WTC11 (cell line): ENCODE results near the gene THOP1. TPM values are rescaled to one million over a fixed set of nuclear protein-coding genes. Genes with fewer than 3 reads are reported as not detected.
A peak's percentile ranks its signal among the peaks of the same experiment; 100 is the strongest.

Experiments used
- CREM ChIP-seq: sonication (generic); formaldehyde crosslinking; IDR thresholded peaks from 2 replicates; pipeline ENCODE4 v1.8.1; 2022; ENCODE audit warnings: mild to moderate bottlenecking, missing genetic modification reagents, moderate library complexity
- GRHL2 ChIP-seq: fragments of 250-450 bp; sonication (Bioruptor Pico); IDR thresholded peaks from 2 replicates; pipeline ENCODE4 v1.8.0; 2022; ENCODE audit warnings: mild to moderate bottlenecking, moderate library complexity; ENCODE audit not compliant: insufficient replicate concordance, severe bottlenecking
- JUN ChIP-seq: sonication (generic); formaldehyde crosslinking; IDR thresholded peaks from 2 replicates; pipeline ENCODE4 v1.8.0; 2023; ENCODE audit warnings: mild to moderate bottlenecking, missing genetic modification reagents
- MXD4 ChIP-seq: fragments of 250-450 bp; sonication (Bioruptor Pico); IDR thresholded peaks from 2 replicates; pipeline ENCODE4 v1.8.0; 2021; ENCODE audit warnings: mild to moderate bottlenecking, moderate library complexity, borderline replicate concordance
- TCF7 ChIP-seq: sonication (generic); formaldehyde crosslinking; IDR thresholded peaks from 2 replicates; pipeline ENCODE4 v1.8.0; 2022; ENCODE audit warnings: mild to moderate bottlenecking, low read depth, missing genetic modification reagents, moderate library complexity
- TEAD1 ChIP-seq: sonication (generic); formaldehyde crosslinking; IDR thresholded peaks from 2 replicates; pipeline ENCODE4 v1.8.0; 2022; ENCODE audit warnings: mild to moderate bottlenecking, missing genetic modification reagents
- total RNA-seq: library from RNA; stranded (reverse); gene quantifications from 3 replicates; pipeline ENCODE4 v1.2.3, GENCODE V29; 2021
- TF ChIP-seq, protein P1 (sequence below): sonication (generic); formaldehyde crosslinking; IDR thresholded peaks from 2 replicates; pipeline ENCODE4 v1.8.1; 2022; ENCODE audit warnings: mild to moderate bottlenecking, moderate library complexity, missing genetic modification reagents
- TF ChIP-seq, protein P2 (sequence below): sonication (generic); formaldehyde crosslinking; IDR thresholded peaks from 2 replicates; pipeline ENCODE4 v1.8.1; 2023; ENCODE audit warnings: mild to moderate bottlenecking, missing genetic modification reagents, moderate library complexity
- TF ChIP-seq, protein P3 (sequence below): fragments of 250-450 bp; sonication (Bioruptor Pico); IDR thresholded peaks from 2 replicates; pipeline ENCODE4 v1.9.0; 2021; ENCODE audit warnings: moderate library complexity, mild to moderate bottlenecking, inconsistent platforms, borderline replicate concordance
- TF ChIP-seq, protein P4 (sequence below): sonication (generic); formaldehyde crosslinking; IDR thresholded peaks from 2 replicates; pipeline ENCODE4 v1.8.1; 2022; ENCODE audit warnings: low read depth, missing genetic modification reagents, borderline replicate concordance
- TF ChIP-seq, protein P5 (sequence below): sonication (generic); formaldehyde crosslinking; IDR thresholded peaks from 2 replicates; pipeline ENCODE4 v1.8.0; 2022; ENCODE audit warnings: mild to moderate bottlenecking, missing genetic modification reagents
- TF ChIP-seq, protein P6 (sequence below): sonication (generic); formaldehyde crosslinking; IDR thresholded peaks from 2 replicates; pipeline ENCODE4 v1.8.0; 2022; ENCODE audit warnings: mild to moderate bottlenecking, missing genetic modification reagents
- TF ChIP-seq, protein P7 (sequence below): sonication (generic); formaldehyde crosslinking; IDR thresholded peaks from 2 replicates; pipeline ENCODE4 v1.8.1; 2022; ENCODE audit warnings: mild to moderate bottlenecking, missing genetic modification reagents, moderate library complexity, borderline replicate concordance
- TF ChIP-seq, protein P8 (sequence below): sonication (generic); formaldehyde crosslinking; IDR thresholded peaks from 2 replicates; pipeline ENCODE4 v1.8.1; 2023; ENCODE audit warnings: mild to moderate bottlenecking, missing genetic modification reagents, moderate library complexity
- TF ChIP-seq, protein P9 (sequence below): fragments of 200-600 bp; IDR thresholded peaks from 2 replicates; pipeline ENCODE4 v1.8.0; 2022; ENCODE audit warnings: antibody characterized with exemption
- TF ChIP-seq, protein P10 (sequence below): fragments of 250-450 bp; sonication (Bioruptor Pico); IDR thresholded peaks from 2 replicates; pipeline ENCODE4 v1.9.0; 2021; ENCODE audit warnings: mild to moderate bottlenecking

Gene THOP1
- total RNA-seq, 1 experiment from 2014 or later: 181 TPM

DNA sequence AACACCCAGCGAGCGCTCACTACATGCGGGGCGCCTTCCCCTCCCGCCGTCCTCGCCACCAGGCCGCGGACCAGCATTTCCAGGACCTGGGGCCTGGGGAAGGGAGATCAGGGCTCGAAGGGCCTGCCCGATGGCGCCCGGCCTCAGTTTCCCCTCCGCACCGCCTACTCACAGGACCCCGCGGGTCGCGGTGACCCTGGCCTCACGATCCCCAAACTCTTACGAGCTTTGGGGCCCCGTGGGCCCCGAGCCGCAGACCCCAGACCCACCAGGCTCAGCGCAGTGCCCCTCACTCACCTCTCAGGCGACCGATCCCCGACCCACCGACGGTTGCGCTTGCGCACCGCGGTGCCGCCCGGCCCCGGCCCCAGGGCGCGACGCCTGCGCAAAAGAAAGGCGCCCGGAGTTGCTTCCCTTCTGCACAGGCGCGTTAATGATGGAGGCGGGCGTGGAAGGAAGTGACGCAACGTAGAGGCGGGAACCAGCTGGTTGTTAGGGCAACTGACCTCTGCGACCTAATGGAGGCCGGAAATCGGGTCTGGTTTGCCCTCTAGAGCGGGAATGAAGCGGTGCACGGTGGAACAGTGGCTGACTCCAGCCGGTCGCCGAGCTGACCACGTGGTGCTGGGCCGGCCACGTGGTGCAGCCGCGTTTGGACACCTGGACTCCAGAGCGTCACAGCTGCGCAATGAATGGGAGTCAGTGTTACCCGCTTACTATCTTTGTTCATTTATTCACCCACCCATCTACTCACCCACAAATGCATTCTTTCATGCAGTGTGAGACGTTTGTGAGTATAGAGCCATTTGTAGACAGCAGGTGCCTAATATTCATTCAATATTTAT lies 2.1 kb upstream of the THOP1 start, which contains the start of gene SGTA (continued):
- TF ChIP-seq, protein P1, sequence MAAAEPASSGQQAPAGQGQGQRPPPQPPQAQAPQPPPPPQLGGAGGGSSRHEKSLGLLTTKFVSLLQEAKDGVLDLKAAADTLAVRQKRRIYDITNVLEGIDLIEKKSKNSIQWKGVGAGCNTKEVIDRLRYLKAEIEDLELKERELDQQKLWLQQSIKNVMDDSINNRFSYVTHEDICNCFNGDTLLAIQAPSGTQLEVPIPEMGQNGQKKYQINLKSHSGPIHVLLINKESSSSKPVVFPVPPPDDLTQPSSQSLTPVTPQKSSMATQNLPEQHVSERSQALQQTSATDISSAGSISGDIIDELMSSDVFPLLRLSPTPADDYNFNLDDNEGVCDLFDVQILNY (CRISPR knock-in tag): peak; percentile 75; the same call in 1 of the 2 replicates
- TF ChIP-seq, protein P2, sequence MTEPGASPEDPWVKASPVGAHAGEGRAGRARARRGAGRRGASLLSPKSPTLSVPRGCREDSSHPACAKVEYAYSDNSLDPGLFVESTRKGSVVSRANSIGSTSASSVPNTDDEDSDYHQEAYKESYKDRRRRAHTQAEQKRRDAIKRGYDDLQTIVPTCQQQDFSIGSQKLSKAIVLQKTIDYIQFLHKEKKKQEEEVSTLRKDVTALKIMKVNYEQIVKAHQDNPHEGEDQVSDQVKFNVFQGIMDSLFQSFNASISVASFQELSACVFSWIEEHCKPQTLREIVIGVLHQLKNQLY: no peak
- TF ChIP-seq, protein P3, sequence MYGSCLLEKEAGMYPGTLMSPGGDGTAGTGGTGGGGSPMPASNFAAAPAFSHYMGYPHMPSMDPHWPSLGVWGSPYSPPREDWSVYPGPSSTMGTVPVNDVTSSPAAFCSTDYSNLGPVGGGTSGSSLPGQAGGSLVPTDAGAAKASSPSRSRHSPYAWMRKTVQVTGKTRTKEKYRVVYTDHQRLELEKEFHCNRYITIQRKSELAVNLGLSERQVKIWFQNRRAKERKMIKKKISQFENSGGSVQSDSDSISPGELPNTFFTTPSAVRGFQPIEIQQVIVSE: no peak
- TF ChIP-seq, protein P4, sequence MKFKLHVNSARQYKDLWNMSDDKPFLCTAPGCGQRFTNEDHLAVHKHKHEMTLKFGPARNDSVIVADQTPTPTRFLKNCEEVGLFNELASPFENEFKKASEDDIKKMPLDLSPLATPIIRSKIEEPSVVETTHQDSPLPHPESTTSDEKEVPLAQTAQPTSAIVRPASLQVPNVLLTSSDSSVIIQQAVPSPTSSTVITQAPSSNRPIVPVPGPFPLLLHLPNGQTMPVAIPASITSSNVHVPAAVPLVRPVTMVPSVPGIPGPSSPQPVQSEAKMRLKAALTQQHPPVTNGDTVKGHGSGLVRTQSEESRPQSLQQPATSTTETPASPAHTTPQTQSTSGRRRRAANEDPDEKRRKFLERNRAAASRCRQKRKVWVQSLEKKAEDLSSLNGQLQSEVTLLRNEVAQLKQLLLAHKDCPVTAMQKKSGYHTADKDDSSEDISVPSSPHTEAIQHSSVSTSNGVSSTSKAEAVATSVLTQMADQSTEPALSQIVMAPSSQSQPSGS (CRISPR knock-in tag): no peak
- TF ChIP-seq, protein P5, sequence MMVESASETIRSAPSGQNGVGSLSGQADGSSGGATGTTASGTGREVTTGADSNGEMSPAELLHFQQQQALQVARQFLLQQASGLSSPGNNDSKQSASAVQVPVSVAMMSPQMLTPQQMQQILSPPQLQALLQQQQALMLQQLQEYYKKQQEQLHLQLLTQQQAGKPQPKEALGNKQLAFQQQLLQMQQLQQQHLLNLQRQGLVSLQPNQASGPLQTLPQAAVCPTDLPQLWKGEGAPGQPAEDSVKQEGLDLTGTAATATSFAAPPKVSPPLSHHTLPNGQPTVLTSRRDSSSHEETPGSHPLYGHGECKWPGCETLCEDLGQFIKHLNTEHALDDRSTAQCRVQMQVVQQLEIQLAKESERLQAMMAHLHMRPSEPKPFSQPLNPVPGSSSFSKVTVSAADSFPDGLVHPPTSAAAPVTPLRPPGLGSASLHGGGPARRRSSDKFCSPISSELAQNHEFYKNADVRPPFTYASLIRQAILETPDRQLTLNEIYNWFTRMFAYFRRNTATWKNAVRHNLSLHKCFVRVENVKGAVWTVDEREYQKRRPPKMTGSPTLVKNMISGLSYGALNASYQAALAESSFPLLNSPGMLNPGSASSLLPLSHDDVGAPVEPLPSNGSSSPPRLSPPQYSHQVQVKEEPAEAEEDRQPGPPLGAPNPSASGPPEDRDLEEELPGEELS (CRISPR knock-in tag): peak; percentile 85
- TF ChIP-seq MXD4 (CRISPR knock-in tag) (no peak), TEAD1 (CRISPR knock-in tag) (no peak; the same call in 1 of the 2 replicates), CREM (peak; percentile 96), TCF7 (no peak), GRHL2 (no peak), JUN (CRISPR knock-in tag) (0 out of 2 replicates have a peak, but pooled peaks have one; percentile 34)
- TF ChIP-seq, protein P6, sequence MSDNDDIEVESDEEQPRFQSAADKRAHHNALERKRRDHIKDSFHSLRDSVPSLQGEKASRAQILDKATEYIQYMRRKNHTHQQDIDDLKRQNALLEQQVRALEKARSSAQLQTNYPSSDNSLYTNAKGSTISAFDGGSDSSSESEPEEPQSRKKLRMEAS (CRISPR knock-in tag): peak; percentile 100
- TF ChIP-seq, protein P7, sequence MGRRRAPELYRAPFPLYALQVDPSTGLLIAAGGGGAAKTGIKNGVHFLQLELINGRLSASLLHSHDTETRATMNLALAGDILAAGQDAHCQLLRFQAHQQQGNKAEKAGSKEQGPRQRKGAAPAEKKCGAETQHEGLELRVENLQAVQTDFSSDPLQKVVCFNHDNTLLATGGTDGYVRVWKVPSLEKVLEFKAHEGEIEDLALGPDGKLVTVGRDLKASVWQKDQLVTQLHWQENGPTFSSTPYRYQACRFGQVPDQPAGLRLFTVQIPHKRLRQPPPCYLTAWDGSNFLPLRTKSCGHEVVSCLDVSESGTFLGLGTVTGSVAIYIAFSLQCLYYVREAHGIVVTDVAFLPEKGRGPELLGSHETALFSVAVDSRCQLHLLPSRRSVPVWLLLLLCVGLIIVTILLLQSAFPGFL (CRISPR knock-in tag): no peak
- TF ChIP-seq, protein P8, sequence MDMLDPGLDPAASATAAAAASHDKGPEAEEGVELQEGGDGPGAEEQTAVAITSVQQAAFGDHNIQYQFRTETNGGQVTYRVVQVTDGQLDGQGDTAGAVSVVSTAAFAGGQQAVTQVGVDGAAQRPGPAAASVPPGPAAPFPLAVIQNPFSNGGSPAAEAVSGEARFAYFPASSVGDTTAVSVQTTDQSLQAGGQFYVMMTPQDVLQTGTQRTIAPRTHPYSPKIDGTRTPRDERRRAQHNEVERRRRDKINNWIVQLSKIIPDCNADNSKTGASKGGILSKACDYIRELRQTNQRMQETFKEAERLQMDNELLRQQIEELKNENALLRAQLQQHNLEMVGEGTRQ (CRISPR knock-in tag): peak; percentile 99
- TF ChIP-seq, protein P9, sequence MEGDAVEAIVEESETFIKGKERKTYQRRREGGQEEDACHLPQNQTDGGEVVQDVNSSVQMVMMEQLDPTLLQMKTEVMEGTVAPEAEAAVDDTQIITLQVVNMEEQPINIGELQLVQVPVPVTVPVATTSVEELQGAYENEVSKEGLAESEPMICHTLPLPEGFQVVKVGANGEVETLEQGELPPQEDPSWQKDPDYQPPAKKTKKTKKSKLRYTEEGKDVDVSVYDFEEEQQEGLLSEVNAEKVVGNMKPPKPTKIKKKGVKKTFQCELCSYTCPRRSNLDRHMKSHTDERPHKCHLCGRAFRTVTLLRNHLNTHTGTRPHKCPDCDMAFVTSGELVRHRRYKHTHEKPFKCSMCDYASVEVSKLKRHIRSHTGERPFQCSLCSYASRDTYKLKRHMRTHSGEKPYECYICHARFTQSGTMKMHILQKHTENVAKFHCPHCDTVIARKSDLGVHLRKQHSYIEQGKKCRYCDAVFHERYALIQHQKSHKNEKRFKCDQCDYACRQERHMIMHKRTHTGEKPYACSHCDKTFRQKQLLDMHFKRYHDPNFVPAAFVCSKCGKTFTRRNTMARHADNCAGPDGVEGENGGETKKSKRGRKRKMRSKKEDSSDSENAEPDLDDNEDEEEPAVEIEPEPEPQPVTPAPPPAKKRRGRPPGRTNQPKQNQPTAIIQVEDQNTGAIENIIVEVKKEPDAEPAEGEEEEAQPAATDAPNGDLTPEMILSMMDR: no peak
- TF ChIP-seq, protein P10, sequence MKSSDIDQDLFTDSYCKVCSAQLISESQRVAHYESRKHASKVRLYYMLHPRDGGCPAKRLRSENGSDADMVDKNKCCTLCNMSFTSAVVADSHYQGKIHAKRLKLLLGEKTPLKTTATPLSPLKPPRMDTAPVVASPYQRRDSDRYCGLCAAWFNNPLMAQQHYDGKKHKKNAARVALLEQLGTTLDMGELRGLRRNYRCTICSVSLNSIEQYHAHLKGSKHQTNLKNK (CRISPR knock-in tag): no peak
- TF ChIP-seq, all 79 proteins: peak for 30
